Activated CD4-positive, alpha-beta T cell treated with anti-CD3 and anti-CD28 coated beads, Interleukin-2, amount 50 U/mL, for 48 hours (primary cell): ENCODE measurements around the gene UBE2Q2.
"Not testable (repeated sequence)": the region's sequence is repeated elsewhere in the genome, so short reads cannot be mapped to it uniquely, and the experiment has no call there.

Experiments used
- DNase-seq, 2 experiments: peaks; one replicate each; pipeline ENCODE4 v3.0.0-alpha.2; 2020

Gene UBE2Q2

DNA sequence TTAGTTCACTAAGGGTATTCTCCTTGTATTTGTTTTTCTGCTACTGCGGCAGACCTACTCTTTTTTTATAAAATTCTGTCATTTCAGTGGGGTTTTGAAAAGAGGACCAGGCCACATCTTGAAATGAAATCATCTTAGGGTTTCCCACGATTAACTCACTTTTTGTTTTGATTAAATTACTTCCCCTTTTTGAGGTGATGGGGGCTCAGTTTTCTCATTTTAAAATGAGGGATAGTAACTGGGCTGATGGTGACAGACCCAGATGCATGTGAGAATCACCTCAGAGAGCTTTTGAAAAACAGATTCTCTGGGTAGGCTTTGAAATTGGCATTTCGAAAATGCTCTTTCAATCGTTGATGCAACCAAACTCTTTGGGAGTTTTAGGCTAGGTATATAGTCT, 24.2 kb downstream of the UBE2Q2 start:
- no peak for DNase-seq

DNA sequence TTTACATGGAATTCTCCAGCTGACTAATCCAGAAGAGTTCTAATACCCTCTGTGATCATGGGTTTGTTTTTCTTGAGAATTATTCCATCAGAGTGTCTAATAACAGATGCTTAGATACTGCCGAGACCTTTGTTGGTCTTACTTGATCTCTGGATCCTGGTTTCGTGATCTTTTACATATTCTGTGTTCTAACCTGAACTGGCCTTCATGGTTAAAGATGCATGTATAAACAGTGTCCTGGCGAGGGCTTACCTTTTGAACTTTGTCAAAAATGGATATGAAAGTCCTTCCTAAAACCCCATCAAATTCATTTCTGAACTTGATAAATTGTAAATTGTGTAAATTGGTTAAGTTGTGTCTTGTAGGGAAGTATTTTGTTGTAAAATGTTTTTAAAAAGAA, 24.8 kb downstream of the UBE2Q2 start:
- no peak for DNase-seq

DNA sequence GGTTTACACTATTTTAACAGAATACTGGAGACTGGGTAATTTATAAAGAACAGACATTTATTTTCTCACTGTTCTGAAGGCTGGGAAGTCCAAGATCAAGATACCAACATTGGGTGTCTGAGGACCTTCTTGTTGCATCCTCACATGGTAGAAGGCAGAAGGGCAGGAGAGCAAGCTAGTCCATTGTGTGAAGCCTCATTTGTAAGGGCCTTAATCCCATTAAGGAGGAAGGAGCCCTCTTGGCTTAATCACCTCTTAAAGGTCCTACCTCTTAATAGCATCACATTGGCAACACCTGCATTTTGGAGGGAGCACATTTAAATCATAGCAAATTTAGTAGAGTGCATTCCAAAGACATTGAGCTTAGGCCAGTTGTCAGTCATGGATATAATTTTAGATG, 26.2 kb downstream of the UBE2Q2 start:
- no peak for DNase-seq

DNA sequence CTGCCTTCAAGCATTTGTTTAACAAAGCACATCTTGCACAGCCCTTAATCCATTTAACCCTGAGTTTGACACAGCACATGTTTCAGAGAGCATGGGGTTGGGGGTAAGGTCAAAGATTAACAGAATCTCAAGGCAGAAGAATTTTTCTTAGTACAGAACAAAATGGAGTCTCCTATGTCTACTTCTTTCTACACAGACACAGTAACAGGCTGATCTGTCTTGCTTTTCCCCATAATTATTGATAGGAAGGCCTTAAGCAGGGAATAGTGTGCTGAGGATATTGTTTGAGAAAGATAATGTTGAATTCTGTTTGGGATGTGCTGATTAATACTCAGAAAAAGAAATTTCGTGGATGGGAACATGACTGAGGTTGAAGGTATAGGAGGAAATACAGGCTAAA, 28.3 kb downstream of the UBE2Q2 start:
- not testable (repeated sequence) for DNase-seq

DNA sequence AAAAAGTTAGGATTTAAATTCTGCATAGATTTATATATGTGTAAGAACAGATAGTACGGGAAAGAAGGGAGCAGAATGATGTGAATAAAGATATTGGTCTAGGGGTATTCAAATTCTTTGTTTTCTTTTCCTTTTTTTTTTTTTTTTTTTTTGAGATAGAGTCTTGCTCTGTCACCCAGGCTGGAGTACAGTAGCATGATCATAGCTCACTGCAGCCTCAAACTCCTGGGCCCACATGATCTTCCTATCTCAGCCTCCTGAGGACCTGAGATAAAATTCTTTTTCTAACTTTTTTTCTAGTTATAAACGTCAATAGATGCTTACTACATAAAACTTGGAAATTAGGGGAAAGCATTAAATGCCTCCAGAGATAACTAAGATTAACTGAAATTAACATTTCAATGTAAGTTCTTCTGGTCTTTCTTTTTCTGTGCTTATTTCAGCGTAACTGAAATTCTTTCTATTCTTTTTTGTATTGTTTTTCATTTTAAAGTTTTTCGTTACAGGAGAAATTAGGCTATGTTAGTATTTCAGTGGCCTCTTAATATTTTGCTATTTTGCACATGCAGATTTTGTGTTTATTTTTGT, 29.2 kb downstream of the UBE2Q2 start:
- DNase-seq = no peak

DNA sequence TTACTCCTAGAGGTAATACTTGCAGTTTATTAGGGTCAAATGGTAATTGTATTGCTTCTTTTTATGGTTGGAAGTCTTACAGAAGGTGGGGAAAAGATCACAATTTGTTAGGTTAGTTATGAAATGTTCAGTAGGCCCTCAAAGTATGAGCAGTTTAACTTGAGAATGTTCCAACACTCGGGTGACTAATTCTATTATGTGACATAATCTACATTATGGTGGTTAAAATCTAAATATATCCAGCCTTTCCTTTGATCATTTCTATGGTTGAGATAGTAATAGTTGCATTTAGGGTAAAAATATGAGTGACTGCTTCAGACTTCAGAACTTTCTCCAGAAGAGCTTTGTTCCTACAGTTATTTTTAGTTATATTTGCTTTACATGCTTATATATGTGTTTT, 40.8 kb downstream of the UBE2Q2 start:
- DNase-seq = no peak

DNA sequence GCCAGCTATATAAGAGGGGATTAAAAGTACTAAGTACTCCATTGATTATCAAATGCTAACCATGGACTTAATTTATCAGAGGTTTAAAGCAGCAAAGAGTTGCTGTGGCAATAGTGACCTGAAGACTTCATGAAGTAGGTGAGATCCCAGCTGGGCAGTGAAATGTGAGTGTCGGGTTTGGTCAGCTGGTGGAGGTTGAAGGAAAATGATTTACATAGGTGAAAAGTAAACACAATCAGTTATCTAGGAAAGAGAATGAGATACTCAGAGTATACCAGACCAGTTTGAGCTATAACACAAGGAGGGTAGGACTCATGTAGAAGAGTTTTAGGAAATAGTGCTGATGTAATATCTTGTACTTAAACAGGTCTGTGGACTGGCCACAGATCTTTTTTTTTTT, 43.9 kb downstream of the UBE2Q2 start:
- no peak for DNase-seq

DNA sequence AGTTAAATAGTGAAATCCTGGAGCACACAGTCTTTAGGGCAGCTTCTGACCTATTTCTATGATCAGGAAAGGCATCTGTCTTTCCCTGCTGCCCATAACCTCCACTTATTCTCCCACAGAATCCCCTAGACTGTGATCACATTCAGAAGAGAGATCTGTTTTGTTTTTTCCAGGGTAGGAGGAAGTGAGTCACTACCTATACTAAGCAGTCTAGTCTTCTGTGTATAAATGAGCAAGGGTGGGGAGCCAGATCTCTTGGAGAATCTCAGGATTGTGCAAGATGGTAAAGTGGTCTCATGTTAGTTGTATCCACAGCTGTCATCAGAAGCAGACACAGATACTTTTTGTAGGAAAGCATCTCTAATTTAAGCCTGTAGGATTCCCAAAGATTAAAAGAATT, 48.6 kb downstream of the UBE2Q2 start:
- DNase-seq = no peak

DNA sequence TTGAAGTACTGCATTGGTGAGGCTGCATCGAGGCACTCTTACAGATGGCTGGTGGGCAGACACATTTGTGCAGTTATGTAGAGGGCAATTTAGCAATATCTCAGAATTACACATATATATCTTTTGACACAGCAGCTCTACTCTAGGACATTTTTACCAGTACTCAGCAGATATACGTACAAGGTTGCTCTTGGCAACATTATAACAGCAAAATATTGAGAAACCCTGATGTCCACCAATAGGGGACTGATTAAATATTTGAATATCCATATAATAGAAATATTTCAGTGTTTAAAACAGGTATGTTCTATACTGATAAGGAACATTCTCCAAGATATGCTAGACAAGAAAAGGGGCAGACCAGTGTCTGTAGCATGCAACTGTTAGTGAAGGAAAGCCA, 52.5 kb downstream of the UBE2Q2 start:
- DNase-seq = no peak

DNA sequence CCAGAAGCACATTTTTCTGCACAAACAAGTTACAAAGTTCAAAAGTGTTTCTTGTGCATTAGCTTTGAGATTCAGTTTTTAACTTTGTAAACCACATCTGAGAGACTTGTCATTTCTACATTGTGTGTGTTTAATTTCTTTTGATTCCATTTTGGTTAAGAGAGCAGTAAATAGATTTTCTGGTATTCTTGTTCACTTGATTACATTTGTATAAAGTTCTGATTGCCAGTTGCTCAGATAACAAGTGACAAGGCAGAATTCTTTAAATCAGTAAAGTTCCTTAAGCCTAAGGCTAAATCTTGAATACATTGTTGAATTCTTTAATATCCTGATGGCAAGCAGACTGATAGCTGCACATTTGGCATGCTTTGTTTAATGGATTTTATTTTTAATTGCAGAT, 57.3 kb downstream of the UBE2Q2 start:
- no peak for DNase-seq

DNA sequence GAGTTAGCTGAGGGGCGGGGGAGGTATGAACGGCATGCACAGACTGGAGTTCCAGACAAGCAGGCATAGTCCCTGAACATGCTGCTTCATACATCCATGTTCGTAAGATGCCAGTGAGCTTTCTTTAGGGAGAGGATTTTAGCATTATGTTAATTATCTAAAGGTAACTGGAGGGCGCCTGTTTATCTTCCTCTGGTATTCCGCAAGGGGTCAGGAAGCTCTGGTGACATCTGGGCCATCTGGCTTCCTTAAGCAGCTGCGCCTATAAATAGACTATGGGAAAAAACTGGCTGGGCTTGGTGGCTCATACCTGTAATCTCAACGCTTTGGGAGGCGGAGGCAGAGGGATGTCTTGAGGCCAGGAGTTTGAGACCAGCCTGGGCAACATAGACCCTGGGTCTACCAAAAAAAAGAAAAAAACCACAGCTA, 58.9 kb downstream of the UBE2Q2 start:
- DNase-seq = no peak

DNA sequence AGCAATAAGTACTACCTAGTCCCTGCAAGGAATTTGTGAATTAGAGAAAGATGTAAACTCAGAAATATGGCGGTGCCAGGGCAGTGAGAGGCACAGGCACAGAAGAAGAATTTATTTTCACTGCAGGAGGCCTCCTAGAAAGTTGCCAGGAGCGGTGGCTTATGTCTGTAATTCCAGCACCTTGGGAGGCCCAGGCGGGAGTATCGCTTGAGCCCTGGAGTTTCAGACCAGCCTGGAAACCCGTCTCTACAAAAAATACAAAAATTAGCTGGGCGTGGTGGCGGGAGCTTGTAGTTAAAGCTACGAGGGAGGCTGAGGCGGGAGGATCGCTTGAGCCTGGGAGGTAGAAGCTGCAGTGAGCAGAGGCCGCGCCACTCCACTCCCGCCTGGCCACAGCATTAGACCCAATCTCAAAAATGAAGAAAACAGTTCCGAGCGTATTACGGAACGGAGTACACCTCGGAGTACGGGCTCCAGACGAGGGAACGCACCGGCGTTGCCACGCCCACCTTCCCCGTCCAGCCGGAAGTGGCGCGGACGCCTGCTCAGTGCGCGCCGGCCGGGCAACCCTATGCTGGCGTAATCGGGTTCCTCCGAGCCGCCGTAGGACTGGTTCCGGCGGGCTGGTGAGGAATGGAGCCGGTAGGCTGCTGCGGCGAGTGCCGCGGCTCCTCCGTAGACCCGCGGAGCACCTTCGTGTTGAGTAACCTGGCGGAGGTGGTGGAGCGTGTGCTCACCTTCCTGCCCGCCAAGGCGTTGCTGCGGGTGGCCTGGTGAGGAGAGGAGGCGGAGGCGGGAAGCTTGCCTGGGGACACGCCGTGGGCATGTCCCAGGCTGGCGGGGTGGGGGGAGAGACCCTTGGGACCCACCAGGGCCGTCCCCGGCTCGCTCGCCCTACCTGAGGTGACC, 60.3 kb downstream of the UBE2Q2 start, which contains the start of gene FBXO22:
Gene FBXO22, plus strand, starts transcription at position 548 of the 909 bp plus-strand sequence. Its CDS starts 86 bp downstream, at position 634.
- peak; percentile 92 to 93 for DNase-seq

DNA sequence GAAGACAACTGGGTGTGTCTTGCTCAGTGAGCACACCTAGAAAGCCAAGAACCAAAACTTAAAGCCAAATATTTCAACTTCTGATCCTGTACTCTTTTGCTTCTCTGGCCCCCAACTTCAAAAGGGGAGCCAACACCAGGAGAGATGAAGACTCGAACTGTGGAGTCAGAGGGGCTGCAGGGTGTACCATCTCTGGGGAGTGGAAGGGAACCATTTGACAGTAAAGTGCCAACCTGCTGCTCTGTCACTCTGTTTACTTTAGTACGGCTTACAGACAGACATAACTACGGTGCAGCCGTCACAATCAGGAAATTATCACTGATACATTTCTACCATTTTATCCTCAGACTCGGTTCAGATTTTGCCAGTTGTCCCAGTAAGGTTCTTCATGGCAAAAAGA, 62.0 kb downstream of the UBE2Q2 start:
- DNase-seq = no peak

DNA sequence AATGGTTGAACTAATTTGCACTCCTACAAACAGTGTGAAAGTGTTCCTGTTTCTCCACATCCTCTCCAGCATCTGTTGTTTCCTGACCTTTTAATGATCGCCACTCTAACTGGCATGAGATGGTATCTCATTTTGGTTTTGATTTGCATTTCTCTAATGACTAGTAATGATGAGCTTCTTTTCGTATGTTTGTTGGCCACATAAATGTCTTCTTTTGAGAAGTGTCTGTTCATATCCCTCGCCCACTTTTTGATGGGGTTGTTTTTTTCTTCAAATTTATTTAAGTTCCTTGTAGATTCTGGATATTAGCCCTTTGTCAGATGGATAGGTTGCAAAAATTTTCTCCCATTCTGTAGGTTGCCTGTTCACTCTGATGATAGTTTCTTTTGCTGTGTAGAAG, 67.1 kb downstream of the UBE2Q2 start:
- not testable (repeated sequence) for DNase-seq

DNA sequence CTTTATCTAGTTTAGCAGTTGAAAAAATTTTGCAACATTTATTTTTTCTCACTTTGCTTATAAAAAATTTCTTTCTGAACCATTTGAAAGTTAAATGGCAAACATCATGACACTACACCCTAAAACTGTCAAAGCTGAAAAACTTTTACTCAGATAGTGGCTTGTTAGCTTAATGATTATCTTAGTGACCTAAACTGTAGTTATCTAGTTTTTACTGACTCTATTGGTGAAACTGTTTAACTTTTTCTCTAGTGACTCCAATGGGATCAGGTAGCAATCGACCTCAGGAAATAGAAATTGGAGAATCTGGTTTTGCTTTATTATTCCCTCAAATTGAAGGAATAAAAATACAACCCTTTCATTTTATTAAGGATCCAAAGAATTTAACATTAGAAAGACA, 73.7 kb downstream of the UBE2Q2 start:
- DNase-seq = no peak

DNA sequence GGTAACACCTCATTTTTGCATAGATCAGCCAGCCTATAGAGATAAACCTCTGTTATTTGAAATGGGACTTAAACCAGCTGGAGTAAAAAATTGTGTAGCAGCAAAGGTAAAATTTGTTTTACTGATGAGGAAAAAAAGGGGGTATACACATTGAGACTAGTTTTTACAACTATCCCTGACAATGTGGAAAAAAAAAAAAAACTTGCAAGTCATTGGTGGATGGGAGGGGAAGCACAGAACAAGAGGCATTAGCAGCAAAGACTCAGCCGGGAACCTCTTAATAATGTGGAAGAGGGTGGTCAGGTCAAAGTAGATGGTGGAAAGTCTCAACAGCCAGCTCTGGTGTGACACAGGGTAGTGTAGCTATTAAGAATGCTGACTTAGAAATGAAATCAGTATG, 74.9 kb downstream of the UBE2Q2 start:
- DNase-seq = no peak

DNA sequence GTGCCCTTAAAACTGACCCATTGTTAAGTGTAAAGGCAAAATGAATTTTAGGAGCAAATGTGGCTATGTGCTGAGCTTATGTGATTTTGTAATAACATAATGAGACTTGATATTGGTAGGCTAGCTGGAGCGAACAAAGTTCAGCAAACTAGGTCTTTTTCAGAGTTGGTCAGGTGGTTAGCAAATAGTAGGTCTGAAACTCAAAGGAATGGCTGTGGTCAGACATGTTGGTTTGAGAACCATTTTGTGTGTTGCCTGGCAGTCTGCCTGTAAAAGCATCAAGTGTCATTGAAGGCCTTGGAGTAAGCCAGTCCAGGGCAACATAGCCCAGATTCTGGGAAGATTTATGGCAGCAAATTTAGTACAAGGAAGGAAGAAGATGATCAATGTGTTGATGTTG, 76.8 kb downstream of the UBE2Q2 start:
- no peak for DNase-seq

DNA sequence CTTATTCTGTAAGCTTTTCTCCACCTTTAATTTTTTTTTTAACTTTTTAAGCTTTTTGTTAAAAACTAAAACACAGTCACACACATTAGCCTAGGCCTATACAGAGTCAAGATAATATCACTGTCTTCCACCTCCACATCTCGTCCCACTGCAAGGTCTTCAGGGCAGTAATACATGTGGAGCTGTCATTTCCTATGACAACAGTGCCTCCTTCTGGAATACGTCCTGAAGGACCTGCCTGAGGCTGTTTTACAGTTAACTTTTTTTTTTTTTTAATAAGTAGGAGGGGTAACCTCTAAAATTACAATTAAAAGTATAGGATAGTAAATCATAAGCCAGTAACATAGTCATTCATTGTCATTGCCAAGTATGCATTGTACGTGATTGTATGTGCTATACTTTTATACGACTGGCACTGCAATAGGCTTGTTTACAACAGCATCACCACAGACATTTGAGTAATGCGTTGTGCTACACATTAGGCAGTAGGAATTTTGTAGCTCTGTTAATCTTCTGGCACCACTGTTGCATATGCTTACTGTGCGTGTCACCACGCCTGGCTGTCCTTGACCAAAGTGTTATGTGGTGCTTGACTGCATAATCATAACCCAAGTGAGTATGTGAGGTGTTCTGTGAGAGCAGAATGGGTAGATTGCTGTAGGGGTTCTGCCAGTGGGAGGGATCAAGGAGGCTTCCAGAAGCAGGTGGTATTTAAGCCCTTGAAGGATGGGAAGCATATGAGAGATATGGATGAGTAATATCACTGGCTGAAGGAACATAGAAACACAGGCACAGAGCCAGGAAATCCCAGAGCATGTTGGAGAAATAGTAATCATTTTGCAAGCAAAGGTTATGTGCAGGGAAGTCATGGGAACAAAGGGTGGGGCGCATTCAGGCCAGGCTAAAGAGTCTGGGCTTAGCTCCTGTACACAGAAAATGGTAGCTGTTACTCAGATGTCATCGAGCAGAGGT, 78.8 kb downstream of the UBE2Q2 start:
- no peak for DNase-seq

DNA sequence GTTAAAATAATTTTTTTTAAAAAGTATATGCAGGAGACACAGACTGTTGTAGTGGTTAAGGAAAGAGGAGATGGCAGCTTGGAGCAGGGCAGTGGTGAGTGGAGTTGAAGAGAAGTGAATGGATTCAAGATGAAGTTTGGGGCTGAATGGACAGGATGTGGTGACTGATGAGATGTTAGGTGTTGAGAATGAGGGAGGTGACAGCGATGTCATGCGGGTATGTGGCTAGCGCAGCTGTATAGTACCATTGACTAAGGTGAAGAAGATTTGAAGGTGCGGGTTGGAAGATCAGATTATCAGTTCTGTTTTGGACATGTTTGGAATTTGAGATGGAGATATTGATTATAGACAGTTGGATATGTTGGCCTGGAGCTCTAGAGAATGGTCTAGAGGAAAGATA, 80.5 kb downstream of the UBE2Q2 start:
- peak in 1 of 2 experiments; percentile 6 for DNase-seq

DNA sequence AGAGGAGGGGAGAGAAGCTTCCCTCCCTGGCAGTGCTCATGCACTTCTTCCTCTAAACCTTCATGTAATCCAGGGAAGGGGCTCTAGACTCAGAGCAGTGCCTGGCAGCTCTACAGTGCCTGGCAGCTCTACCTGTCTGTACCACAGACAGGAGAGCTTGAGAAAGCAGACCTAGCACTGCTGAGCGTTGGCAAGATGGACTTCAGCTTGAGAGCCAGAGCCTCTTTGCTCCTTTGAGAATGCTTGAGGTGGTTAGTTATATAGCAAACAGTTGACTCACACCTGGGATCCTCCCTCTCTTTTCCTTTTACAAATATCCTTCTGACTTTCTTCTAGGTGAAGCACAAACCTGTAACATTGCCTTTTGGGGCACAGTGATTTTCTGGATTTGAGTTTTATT, 81.3 kb downstream of the UBE2Q2 start:
- DNase-seq = no peak

DNA sequence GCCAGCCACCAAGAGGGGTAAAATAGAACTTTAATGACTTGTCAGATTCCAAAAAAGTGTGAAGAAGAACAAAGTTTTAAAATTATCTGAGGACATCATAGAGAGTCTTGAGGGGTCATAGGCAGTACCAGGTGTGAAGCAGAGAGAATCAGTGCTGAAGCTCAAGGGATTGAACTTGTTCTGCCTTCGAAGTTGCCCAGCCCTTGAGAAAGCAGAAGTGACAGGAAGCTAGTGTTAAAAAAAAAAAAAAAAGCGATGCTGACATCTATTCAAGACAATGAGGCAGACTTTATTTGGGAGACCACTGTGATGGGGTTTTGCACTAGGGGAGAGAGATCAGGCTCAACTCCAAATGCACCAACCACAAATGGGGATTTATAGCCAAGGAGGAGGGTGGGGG, 82.2 kb downstream of the UBE2Q2 start:
- no peak for DNase-seq

DNA sequence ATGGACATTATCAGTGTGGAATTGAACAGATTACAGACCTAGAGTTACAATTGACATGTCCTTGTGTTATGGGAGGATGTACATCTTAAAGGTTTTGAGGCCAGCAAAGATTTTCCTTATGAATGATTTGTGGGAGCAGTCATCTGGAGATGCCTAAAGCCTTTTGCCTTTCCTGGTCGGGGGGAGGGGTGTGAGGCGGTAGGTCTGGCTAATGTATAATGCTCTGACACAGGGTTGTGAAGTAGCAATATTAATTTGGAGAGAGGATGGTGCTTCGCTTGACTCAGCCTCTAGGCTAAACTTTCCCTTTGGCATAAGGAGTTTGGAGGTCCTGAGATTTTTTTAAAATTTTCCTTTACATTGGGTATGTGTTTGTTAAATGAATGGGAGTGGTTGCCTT, 83.7 kb downstream of the UBE2Q2 start:
- DNase-seq = no peak

DNA sequence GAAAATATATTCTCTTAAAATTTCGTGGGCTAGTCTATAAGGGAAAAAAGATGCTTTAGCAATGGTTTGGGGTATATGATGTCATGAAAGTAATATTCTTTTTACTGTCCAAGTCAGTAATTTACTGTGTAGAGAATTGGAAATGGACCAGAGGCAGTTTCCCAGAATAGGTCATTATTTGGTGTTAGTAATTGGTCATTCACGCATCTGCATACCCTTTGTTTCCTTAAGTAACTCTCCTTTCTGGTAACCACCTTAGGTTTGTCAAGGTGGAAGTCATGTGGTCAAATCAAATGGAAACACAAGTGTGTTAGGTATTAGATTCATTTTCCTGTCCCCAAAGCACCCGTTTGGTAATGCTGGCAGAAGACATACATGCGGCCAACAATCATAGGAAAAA, 84.4 kb downstream of the UBE2Q2 start:
- no peak for DNase-seq
